GM12874 (cell line): ENCODE measurements around the gene BTRC.

Experiments used
- TF ChIP-seq, protein P1 (sequence below): IDR thresholded peaks from 2 replicates; pipeline ENCODE4 v1.5.1; 2011; ENCODE audit warnings: low read depth, mild to moderate bottlenecking, control low read depth, low read length, moderate library complexity; ENCODE audit not compliant: insufficient read depth

BTRC gene

GRCh38 chr10:101436302-101436701 lies 82.3 kb downstream of the BTRC start:
- TF ChIP-seq, protein P1, sequence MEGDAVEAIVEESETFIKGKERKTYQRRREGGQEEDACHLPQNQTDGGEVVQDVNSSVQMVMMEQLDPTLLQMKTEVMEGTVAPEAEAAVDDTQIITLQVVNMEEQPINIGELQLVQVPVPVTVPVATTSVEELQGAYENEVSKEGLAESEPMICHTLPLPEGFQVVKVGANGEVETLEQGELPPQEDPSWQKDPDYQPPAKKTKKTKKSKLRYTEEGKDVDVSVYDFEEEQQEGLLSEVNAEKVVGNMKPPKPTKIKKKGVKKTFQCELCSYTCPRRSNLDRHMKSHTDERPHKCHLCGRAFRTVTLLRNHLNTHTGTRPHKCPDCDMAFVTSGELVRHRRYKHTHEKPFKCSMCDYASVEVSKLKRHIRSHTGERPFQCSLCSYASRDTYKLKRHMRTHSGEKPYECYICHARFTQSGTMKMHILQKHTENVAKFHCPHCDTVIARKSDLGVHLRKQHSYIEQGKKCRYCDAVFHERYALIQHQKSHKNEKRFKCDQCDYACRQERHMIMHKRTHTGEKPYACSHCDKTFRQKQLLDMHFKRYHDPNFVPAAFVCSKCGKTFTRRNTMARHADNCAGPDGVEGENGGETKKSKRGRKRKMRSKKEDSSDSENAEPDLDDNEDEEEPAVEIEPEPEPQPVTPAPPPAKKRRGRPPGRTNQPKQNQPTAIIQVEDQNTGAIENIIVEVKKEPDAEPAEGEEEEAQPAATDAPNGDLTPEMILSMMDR, result no peak

DNA sequence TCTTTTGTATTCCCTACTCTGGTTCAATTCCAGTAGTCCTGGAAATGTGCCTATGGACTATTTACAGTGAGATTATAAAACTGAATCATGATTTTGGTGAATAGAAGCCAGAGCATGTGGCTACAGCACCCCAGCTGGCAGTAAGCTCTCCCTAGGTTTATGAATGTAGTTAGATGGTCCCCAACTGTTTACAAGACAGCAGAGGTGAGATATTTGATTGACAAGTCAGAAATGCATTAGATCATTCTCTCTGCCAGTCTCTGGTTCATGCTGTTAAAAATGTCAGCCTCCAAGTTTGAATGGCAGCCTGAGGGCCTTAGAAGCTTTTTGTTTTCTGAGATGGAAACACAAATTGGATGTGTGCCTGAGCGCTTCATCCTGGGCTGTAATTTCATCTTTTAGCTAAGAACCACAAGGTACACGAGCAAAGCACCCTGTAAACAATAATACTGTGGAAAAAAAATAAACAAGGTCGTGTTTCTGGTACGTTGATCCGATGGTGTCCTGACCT lies 85.0 kb downstream of the BTRC start:
- TF ChIP-seq, protein P1, result no peak

DNA sequence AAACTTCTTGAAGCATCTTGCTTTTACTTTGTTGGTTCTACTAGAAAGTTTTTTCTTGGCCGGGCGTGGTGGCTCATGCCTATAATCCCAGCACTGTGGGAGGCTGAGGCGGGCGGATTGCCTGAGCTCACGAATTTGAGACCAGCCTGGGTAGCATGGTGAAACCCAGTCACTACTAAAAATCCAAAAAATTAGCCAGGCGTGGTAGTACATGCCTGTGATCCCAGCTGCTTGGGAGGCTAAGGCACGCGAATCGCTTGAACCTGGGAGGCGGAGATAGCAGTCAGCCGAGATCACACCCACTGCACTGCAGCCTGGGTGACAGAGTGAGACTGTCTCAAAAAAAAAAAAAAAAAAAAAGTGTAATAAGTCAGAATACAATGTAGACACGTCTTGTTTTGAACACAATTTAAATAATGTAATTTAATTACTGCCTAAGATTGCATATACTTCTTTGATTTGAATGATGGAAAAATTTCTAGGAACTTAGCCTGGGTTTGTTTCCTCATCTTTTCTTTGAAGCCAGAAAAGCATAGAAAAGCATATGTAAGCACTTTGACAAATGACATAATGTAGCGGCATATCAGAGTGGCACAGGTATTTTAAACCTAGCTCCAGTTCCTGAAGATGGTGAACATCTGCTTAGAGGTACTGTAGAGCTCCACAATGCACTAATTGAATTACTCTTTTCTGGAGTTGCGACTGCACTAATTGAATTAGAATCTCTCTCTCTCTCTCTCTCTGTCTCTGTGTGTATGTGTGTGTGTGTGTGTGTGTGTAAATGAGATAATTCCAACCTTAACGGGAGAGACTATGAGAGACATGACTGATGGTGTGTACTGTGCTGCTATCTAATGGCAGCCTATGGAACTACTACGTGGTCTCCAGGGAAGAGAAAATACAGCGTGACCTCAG lies 87.8 kb downstream of the BTRC start:
- TF ChIP-seq, protein P1, result peak; percentile 53

DNA sequence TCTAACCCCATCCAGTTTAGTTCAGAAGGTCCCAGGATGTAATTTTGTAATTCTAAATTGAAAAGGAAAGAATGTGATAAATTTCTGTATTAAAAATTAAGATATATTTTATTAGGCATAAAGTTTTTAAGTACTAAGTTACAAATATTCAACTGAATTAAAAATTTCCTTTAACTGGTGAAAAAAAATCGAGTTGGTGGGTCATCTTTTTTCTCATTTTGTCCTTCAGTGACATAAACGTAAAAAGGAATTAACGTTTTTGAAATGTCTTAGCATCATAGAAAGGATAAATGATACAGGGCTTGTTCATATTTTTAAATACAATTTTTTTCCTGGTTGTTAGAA lies 88.5 kb downstream of the BTRC start:
- TF ChIP-seq, protein P1, result no peak

DNA sequence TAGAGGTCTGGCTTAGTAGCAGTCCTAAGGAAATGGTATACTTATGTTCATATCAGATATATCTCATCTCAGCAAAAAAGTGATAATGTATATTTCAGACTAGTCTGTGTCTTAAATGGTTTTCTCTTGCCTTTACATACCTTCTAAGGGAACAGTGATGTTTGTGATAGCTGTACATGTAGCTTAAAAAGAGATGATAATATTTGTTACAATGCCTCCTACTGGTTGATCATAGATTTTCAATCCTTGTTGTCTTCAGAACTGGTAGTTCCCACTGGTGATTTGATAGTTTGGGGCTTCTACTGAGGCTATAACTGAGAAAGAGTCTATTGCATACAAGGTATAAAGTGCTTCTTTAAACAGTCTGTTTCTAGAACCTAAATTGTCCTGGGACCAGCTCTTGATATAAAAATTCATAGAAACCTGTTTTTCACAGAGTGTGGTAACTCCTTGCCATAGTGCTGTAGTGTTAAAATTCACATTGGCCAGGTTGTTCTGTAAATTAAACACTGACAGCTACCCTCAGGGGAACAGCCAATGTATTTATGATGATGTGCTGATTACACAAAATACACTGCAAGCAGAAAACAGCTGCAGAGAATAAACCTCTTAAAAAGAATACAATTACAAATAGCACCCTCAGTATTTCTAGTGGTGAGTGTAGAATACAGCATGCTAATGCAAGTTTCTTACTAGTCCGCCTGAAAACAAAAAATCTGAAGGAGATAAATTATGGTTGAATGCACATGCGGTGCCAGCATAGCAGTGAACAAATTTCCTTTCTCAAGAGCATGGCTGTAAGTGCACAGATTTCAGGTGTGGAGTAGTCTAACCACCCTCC lies 90.3 kb downstream of the BTRC start:
- TF ChIP-seq, protein P1, result peak; percentile 33; the same call in 1 of the 2 replicates

DNA sequence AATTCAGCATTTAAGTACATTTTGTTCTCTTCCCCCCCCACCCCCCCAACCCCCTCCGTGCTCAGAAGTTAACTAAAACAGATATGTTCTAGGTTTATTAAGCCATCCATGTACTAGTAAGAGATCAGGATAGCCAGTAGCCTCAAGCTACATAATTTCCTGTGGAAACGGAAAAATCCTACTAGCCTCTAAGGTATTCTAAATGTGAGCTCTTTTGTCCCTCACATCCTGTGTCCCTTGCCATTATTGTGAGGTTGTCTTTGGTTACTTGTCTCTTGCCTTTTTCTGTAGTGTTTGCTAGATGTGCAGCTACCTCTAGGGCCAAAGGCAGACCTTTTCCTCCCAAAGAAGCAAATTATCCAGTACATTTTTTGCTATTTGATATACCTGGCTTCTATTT lies 92.1 kb downstream of the BTRC start:
- TF ChIP-seq, protein P1, result no peak

DNA sequence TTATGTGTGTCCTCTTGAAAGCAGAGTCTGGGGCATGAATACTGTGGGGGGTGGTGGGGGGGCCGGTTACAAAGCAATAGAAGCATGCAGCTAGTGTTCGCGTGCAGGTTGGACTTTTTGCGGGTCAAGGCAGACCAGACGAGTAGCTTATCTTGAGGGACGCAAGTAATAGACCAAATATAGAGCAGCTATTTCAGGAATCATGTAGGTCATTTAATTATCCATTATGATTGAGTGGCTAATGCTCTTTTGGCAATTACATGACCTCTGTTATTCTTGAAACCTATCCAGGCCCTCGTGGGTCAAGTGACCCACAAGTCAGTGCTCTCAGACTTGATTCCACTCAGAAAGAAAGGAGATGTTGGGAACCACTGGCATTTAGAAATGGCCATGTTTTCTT lies 93.0 kb downstream of the BTRC start:
- TF ChIP-seq, protein P1, result no peak
